T-helper 1 cell treated with Interleukin-12 subunit alpha and Interleukin-12 subunit beta and Interleukin-4 antibody, amounts not matched to agents 30 μg/mL and 1 μg/mL, for 36 hours (primary cell): ENCODE results near the gene SND1.

Experiments
- H3K27ac Mint-ChIP-seq: one replicate; pipeline ENCODE4 v1.8.0; 2021; ENCODE audit warnings: mild to moderate bottlenecking, mixed read lengths
- H3K27me3 Mint-ChIP-seq: one replicate; pipeline ENCODE4 v1.8.0; 2021; ENCODE audit warnings: low read depth, mixed read lengths
- H3K36me3 Mint-ChIP-seq: one replicate; pipeline ENCODE4 v1.8.0; 2021; ENCODE audit warnings: low read depth, mixed read lengths
- H3K4me1 Mint-ChIP-seq: one replicate; pipeline ENCODE4 v1.8.0; 2021; ENCODE audit warnings: low read depth, mixed read lengths
- H3K4me3 Mint-ChIP-seq: one replicate; pipeline ENCODE4 v1.8.0; 2021; ENCODE audit warnings: mild to moderate bottlenecking, moderate library complexity, mixed read lengths
- H3K9me3 Mint-ChIP-seq: one replicate; pipeline ENCODE4 v1.8.0; 2021; ENCODE audit warnings: mixed read lengths

SND1 gene

DNA sequence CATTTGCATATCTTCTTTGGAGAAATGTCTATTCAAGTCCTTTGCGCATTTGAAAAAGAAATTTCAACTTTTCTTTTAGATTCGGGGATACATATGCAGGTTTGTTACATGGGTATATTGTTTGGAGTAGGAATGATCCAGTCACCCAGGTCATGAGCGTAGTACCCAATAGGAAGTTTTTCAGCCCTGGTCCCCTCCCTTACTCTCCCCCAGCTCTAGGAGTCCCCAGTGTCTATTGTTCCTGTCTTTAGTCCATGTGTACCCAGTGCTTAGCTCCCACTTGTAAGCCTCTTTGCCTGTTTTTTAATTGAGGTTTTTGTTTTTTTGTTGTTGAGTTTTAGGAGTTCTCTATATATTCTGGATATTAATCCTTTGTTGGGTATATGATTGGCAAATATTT is 63.3 kb downstream of the SND1 start:
- H3K4me1 Mint-ChIP-seq, result peaks cover 11% of the 10 kb centered on the region
- peaks cover 16% of the 10 kb centered on the region for H3K9me3 Mint-ChIP-seq
- H3K27ac Mint-ChIP-seq, result no peak overlapping the region
- peaks cover 57% of the 10 kb centered on the region for H3K36me3 Mint-ChIP-seq
- no peaks in the 10 kb centered on the region for H3K27me3 Mint-ChIP-seq
- no peak overlapping the region for H3K4me3 Mint-ChIP-seq

DNA sequence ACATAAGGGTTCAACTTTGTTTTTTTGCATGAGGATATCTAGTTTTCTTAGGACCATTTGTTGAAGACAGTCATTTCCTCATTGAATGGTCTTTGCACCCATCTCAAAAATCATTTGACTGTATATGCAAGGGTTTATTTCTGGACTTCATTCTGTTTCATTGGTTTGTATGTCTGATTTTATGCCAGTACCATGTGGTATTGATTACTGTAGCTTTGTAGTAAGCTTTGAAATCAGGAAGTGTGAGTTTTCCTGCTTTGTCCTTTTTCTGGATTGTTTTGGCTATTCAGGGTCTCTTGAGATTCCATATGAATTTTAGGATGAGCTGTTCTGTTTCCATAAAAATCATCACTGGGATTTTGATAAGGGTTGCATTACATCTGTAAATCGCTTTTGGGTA is 63.9 kb downstream of the SND1 start:
- H3K36me3 Mint-ChIP-seq, result peaks cover 52% of the 10 kb centered on the region
- peaks cover 11% of the 10 kb centered on the region for H3K9me3 Mint-ChIP-seq
- H3K4me1 Mint-ChIP-seq, result peaks cover 11% of the 10 kb centered on the region

DNA sequence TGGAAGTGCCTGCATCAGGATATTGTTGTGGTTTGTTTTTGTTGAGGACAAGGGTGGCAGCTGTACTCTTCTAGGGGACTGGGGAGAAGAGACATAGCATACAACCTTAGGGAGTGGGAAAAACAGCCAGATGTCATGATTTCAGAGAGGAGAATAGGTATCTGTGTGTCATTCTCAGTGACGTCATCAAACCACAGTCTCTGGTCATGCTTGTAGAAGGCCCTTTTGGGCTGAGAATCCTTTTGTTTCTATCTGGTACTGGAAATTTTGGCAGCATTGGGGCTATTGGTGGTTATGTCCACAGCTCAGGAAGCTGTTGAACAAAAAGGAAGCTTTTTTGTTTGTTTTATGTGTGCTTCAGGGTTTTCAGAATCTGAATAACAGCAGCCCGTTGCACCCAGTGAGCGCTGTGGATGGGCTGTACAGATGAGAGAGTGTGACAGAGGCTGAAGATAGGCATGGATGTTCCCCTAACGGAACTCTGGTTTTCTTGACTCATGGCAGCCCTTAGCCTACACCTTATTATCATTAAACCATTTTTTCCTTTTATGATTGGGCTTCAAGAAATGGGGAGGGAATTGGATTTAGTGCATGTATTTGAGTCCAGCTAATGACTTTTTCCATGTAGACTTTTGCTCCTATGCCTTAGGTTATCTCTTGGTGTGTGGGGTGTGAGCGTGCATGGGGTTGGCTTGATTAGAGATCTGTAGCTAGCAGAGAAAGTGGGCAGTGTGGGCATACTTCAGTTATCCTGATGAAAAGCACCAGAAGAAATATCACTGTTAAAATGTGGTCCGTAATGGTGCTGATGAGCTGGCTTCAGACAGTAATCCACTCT is 65.7 kb downstream of the SND1 start:
- Mint-ChIP-seq H3K36me3 (peaks cover 44% of the 10 kb centered on the region), H3K27ac (no peak overlapping the region), H3K4me3 (no peak overlapping the region), H3K9me3 (no peaks in the 10 kb centered on the region), H3K27me3 (no peaks in the 10 kb centered on the region), H3K4me1 (peaks cover 11% of the 10 kb centered on the region)

More for the DNA sequence above, 63.9 kb downstream of the SND1 start:
- no peaks in the 10 kb centered on the region for H3K27me3 Mint-ChIP-seq
- H3K4me3 Mint-ChIP-seq, result no peak overlapping the region
- H3K27ac Mint-ChIP-seq, result no peak overlapping the region

DNA sequence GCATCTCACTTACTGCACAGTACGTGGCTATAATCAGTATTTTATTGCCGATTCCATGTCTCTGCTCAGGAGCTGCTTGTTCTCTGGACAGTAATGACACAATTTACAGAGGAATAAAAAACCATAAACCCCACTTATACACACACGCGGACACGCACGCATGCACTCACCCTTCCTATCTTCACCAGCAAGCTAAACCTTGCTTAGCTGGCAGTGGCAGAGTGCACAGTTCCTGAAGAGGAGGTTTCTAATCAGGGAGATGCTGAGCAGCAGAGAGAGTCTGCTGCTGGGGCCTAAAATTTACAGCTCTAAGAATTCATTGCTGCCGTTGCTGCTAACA is 66.3 kb downstream of the SND1 start:
- Mint-ChIP-seq H3K27ac (no peak overlapping the region), H3K4me1 (peaks cover 11% of the 10 kb centered on the region), H3K36me3 (peaks cover 44% of the 10 kb centered on the region), H3K9me3 (no peaks in the 10 kb centered on the region), H3K4me3 (no peak overlapping the region), H3K27me3 (no peaks in the 10 kb centered on the region)

DNA sequence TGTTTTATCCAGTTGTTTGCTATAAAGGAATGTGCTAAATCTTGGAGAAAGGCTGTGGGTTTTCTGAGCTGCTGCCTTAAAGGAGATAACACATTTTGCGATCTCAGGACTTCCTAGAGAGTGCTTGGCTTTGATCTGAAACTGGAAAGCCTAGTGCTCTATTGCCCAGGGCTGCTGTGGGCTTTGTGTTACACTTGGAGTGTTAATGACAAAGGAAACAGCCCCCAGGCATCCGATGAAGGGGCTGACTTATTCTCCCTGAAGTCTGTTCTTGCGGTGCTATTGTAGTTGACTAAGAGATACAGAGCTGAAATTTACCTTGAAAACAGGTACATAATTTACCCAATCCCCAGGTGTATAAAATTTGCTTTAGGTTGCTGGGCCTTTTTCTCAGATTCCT is 74.5 kb downstream of the SND1 start:
- H3K27me3 Mint-ChIP-seq, result no peaks in the 10 kb centered on the region

DNA sequence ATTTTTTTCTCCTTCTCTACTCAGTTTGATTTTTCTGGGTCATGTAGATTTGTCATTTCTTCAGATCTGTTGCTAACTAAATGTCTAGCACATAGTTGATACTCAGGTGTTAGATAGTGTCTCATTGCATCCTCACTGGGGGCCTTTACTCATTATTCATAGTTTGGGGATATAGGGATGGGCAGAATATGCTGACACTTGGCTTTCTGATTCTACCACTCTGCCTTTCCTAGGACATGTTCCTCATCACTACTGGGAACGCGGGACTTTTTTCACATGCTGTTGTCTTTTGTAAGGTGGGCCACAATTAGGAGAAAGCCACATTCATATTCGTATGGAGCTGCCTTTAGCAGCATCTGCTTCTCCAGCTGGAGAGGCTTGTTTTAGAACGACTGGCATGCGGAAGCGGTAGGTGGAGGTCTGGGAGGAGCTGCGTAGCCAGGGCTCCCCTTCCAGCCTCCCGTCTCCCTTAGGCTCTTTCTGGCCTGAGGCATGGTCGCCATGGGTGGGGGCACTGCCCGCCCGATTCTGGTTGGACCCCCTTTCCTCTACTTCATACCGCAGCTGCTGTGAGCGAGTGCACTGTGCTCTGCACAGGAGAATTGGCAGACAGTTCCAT is 78.8 kb downstream of the SND1 start:
- Mint-ChIP-seq H3K27ac (no peak overlapping the region), H3K4me3 (no peak overlapping the region), H3K4me1 (peaks cover 2% of the 10 kb centered on the region), H3K27me3 (no peaks in the 10 kb centered on the region), H3K9me3 (no peaks in the 10 kb centered on the region), H3K36me3 (peaks cover 32% of the 10 kb centered on the region)

More for the DNA sequence above, 74.5 kb downstream of the SND1 start:
- Mint-ChIP-seq H3K36me3 (peaks cover 39% of the 10 kb centered on the region), H3K9me3 (no peaks in the 10 kb centered on the region), H3K4me3 (no peak overlapping the region), H3K27ac (no peak overlapping the region), H3K4me1 (peaks cover 4% of the 10 kb centered on the region)

DNA sequence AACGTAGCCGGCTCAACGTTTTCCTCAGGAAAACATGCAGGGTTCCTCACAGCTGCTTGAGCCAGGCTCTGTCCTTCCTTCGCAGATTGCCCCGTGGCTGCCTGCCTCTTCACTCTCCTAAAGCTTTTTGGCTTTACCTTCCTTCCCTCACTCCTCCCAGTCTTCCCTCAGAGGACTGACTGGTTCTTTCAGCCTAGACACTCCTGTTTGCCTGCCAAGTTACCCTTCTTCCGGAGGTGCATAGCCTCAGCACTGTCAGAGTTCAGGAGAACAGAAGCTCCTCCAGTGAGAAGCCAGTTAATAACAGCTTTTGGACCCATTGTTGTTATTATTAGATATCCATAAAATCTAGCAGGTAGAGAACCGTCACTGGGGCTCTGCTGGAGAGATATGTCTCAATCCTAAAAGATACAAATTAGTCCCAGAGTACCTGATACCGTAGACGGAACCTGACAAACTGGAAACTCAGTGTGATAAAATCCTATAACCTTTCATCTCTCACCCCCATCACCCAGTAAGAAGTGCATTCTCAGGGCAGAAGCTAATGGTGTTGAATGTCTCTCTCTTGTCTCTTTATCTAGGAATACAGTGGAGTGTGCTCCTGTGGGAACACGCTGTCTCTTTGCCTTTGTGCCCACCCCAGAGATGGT is 79.6 kb downstream of the SND1 start:
- peaks cover 33% of the 10 kb centered on the region for H3K36me3 Mint-ChIP-seq

DNA sequence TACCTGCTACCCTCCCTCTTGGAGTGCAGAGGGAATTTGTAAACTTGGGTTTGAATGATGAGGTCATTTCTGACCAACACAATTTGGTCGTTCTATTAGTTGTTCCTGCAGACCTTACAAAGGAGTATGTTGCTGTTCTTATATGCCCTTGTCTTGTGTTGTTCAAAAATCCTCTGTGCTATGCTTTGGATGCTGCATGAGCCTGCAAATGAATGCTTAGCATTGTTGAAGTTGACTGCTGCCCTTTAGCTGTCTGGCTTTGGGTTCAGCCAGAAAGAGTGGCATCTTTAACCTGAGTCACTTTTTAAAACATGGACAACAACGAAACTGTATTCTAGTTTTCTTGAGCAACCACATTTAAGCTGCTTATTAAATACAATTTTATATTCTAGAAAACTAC is 80.3 kb downstream of the SND1 start:
- no peak overlapping the region for H3K4me3 Mint-ChIP-seq
- H3K36me3 Mint-ChIP-seq, result peaks cover 33% of the 10 kb centered on the region
- no peaks in the 10 kb centered on the region for H3K27me3 Mint-ChIP-seq
- peaks cover 2% of the 10 kb centered on the region for H3K4me1 Mint-ChIP-seq
- H3K9me3 Mint-ChIP-seq, result no peaks in the 10 kb centered on the region
- no peak overlapping the region for H3K27ac Mint-ChIP-seq

More for the DNA sequence above, 79.6 kb downstream of the SND1 start:
- Mint-ChIP-seq H3K4me1 (peaks cover 2% of the 10 kb centered on the region), H3K27ac (no peak overlapping the region), H3K27me3 (no peaks in the 10 kb centered on the region), H3K9me3 (no peaks in the 10 kb centered on the region), H3K4me3 (no peak overlapping the region)

DNA sequence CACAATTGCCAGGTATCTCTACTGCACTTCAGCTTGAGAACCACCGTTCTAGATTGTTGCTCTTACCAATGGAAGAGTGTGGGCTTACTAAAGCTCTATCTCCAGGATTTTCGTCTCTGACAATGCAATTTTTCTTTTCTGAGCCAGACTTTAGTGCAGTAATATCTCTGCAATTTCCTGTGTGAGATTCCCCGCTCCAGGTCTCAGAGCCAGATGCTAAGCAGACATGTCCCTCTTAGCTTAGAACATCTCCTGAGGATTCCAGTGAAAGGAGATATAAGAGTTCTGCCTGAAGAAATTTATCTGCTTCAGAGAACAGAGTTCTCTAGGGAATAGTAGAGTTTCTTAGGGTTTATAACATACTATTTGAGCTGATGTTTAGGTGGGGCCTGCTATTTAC is 82.0 kb downstream of the SND1 start:
- H3K36me3 Mint-ChIP-seq, result peaks cover 26% of the 10 kb centered on the region
- H3K27ac Mint-ChIP-seq, result no peak overlapping the region
- no peaks in the 10 kb centered on the region for H3K27me3 Mint-ChIP-seq
- peaks cover 4% of the 10 kb centered on the region for H3K4me1 Mint-ChIP-seq
- H3K4me3 Mint-ChIP-seq, result no peak overlapping the region
- no peaks in the 10 kb centered on the region for H3K9me3 Mint-ChIP-seq

DNA sequence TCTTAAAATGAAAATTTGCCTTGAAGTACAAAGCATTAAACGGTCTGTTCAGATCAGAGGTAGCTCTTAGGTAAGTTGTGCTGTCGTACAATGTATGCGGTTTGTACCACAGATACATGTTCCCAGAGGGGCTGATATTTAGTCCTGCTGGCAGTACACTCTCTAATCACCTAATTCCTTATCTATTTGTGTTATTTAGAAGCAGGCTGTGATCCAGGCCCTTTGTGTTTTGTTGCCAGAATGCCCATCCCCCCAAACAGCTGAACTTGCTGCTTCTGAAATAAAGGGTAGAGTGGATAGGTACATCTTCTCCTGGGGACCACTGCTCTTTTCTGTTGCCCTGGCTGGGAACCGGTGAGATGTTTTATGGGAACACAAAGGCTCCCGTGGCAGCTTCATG is 84.5 kb downstream of the SND1 start:
- Mint-ChIP-seq H3K4me3 (no peak overlapping the region), H3K27me3 (no peaks in the 10 kb centered on the region), H3K9me3 (no peaks in the 10 kb centered on the region), H3K36me3 (peaks cover 22% of the 10 kb centered on the region), H3K27ac (no peak overlapping the region), H3K4me1 (peaks cover 4% of the 10 kb centered on the region)

DNA sequence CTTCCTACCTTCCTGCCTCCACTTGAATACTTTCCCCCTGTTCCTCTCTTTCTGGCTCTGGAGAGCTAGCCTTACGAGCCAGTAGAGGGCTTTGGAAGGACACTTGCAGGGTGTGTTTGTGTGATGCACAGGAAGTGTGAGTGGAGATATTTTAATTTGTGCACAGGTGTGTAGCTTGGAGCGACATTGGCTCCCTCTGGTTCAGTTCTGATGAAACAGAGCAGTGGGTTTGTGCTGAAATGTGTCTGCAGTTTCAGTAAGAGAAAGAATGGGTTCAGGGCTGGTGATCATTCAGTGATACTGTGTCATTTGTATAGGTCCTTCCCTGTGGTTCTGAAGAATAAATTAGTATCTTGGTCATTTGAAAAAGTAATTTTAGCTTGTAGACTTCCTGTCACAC is 86.9 kb downstream of the SND1 start:
- peaks cover 9% of the 10 kb centered on the region for H3K4me1 Mint-ChIP-seq
- peaks cover 14% of the 10 kb centered on the region for H3K36me3 Mint-ChIP-seq
- no peak overlapping the region for H3K27ac Mint-ChIP-seq
- no peak overlapping the region for H3K4me3 Mint-ChIP-seq
- no peaks in the 10 kb centered on the region for H3K27me3 Mint-ChIP-seq
- H3K9me3 Mint-ChIP-seq, result no peaks in the 10 kb centered on the region

DNA sequence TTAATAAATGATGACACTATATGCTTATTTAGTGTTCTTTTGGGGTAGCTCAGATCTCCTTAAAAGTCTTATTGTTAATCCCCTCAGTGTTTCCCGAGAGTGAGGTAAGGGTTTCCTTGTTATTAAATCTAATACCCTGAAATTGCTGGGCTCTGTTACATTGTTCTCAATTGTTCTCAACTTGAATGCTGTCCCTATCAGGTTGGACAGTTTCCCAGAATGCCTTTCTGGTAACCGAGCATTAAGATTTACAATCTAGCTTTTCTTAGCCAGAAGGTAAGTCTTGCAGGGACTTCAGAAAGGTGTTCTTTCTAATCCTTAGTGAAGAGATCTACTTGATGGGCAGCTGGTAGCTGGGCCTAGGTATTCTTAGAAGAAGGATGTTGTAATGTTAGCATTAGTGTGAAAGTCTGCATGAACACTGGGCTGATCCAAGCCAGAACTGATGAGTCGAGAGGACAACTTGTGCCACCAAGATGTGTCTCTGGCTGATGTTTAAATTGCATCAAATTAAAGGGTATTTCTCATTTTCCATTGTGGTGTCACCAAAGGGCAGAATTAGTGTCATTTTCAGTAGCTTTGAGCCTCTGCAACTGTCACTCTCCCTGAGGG is 89.9 kb downstream of the SND1 start:
- Mint-ChIP-seq H3K27ac (no peak overlapping the region), H3K36me3 (peaks cover 14% of the 10 kb centered on the region)

DNA sequence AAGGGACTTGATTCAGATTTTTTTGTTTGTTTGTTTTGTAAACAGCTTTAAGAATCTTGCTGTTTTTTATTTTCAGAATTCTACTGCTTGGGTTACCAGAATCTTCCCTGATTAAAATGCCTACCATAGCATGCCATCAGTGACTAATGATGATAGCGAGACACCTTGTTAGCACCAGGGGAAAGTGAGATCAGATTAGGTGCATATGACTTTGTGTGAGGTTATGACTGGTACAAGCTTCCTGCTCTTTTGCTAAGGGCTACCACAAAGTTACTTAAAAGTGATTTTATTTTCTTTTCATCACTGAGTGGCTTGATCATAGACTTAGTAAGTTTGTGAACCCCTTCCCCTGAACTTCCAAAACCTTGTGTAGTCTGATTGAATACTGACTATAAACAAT is 93.5 kb downstream of the SND1 start:
- Mint-ChIP-seq H3K27me3 (no peaks in the 10 kb centered on the region), H3K9me3 (no peaks in the 10 kb centered on the region), H3K4me1 (peaks cover 25% of the 10 kb centered on the region), H3K27ac (no peak overlapping the region), H3K4me3 (no peak overlapping the region), H3K36me3 (peaks cover 24% of the 10 kb centered on the region)

More for the DNA sequence above, 89.9 kb downstream of the SND1 start:
- Mint-ChIP-seq H3K4me1 (peaks cover 20% of the 10 kb centered on the region), H3K27me3 (no peaks in the 10 kb centered on the region), H3K9me3 (no peaks in the 10 kb centered on the region), H3K4me3 (no peak overlapping the region)

DNA sequence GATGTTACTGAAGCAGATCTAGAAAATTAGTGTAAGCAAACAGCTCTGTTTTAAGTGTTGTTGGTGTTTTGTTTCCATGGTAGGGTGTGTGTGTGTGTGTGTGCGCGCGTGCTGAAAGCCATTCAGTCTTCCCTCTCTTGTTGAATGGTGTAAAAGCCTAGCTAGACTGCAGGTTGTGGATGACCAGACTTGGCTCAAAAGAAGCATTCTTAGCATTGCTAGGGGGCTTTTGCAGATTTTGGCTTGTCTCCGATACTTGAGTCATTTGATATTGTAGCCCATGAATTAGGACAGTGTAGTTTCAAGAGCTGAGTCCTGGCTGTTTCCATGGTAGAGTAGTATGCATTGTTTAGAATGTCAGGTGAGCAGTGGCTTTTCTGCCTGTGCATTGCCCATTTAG is 99.1 kb downstream of the SND1 start:
- Mint-ChIP-seq H3K9me3 (no peaks in the 10 kb centered on the region), H3K36me3 (peaks cover 20% of the 10 kb centered on the region), H3K27me3 (no peaks in the 10 kb centered on the region), H3K4me3 (no peak overlapping the region), H3K4me1 (peaks cover 19% of the 10 kb centered on the region), H3K27ac (no peak overlapping the region)
